Measurements from ENCODE around the gene NELFB.

NELFB gene

DNA sequence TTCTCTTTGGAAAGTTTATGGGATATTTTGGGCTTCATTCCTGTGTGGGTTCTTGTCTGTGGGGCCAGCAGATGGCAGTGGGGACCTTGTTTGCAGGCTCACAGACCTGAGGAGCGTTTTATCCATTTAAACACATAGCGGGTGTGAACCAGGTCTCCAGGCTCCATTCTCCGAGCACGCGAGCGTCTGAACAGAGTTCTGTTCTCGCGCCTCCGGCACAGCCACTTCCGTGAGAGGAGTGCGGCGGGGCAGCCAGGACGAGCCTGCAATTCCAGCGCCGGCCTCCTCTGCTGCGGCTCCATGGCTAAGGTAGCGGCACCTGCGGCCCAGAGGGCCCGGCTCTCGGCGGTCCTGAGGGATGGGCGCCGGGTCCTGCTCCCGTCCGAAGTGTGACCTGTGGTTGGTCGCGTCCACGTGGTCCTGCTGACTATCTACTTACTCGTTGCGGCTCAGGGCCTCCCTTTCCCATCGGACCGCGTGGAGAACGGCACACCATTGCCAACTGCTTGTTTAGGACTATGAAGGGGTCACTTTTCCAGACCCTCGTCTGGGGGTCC lies 39.6 kb downstream of the NELFB start:
- DNase-seq: no peak

DNA sequence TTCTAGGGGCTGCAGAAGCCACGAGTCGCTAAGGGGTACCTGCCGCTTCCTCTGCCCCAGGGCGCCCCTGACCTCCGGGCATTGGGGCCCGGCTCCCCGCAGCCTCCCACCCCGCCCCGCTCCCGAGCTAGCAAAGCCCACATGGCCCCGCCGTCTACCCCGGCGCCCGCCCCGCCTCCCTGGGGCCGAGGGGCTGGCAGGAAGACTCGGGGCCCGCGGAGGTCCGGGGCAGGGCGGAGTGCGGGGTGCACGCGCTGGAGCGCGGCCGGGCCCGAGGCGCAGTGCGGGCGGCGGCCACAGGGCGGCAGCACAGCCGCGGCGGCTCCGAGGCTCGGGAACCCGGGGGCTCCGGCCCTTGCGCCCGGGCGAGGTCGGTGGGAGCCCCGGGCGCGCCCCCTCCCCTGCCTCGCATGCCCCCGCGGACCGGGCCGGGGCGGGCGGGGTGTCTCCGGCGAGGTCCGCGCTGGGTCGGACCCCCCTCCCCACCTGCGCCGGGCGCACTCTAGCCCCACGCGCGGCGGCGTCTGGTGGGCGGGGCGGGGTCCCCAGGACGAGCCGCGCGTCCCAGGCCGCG lies 40.2 kb downstream of the NELFB start:
- DNase-seq: no peak

DNA sequence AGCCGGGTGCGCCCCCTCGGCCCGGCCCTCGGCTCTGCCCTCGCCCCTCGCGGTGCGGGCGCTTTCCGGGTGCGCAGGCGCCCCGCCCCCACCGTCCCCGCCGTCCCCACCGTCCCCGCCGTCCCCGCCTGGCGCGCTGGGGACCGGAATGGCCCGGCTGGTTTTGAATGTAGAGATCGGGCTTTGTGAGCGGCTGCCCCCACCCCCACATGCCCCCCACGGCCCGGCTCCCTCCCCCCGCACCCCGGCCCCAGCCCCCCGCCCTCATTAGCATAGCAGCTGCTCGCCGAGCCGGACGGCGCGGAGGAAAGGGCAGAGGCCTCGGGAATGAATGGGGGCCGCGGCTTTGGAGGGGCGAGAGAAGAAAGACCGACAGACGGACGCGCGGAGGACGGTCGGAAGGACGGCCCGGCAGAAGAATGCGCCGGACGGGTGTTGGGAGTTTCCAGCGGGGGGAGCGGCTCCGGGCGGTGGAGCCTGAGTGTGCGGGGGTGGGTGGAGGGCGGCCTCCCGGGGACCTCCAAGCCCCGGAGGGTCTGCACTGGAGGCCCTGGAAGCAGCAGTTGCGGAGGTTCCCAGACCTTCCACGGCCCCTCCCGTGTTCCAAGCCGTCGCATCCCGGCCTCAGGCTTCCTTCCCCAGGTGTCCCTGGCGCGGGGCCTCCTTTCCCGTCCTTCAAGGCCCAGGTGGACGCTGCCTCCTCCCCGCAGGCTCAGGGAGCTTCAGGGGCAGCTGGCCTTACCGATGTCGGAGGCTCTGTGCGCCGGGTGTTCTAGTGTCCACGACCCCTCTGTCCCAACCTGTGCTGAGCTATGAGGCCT lies 40.9 kb downstream of the NELFB start:
- no peak for DNase-seq

DNA sequence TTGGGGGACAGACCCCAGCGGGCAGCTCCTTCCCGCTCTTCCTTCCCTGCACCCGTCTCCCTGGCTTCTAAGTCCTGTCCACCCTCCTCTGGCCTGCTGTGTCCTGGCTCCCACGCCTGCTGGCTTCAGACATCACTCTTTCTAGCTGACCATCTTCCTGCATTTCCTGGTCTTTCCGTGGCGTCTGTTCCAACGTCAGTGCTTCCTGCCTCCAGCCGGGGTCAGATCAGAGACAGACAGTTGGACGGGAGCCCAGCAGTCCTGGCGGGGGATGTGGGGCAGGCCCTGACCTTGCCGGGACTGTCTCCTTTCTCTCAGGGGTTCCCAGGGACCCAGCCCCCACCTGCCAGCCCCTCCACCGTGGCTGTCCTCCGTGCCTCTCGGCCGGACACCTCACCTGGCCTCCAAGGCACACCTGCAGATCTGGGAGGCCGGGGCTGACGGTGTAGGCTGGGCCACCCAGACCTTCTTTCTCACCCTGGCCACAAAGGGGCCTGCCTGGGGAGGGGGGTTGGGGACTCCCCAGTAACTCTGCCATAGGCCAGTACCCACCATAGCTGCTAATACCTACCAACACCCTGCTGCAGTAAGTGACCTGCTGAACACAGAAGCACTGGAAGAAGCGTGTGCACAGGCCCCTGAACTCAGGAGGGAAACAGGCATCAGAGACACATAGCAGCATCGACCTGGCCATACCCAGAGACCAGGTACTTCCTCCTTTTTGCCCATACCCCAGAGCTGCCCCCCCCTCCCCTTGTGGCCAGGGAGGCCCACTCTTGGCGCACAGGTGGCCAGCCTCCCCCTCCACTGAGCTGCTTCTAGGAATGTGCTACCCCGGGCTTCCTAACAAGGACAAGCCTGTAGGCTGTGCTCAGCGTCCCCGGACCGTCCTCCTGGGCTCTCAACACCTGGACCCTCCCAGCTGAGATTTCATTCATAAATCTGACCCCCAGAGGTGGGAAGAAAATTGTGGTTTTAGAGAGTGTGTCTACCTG lies 41.8 kb downstream of the NELFB start:
- no peak for DNase-seq

DNA sequence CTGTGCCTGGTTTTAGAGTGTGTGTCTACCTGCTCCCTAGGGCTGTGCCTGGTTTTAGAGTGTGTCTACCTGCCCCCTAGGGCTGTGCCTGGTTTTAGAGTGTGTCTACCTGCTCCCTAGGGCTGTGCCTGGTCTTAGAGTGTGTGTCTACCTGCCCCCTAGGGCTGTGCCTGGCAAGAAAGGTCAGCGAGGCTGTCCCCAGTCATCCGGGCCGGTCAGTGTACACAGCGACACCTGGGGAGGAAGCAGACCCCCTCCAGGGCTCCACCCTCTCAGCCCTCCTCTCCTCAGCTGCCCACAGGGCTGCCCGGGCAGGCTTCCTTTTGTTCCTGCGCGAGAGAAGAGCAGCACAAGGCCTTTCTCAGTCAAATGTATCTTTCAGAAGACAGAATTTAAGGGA lies 42.8 kb downstream of the NELFB start:
- no peak for DNase-seq

DNA sequence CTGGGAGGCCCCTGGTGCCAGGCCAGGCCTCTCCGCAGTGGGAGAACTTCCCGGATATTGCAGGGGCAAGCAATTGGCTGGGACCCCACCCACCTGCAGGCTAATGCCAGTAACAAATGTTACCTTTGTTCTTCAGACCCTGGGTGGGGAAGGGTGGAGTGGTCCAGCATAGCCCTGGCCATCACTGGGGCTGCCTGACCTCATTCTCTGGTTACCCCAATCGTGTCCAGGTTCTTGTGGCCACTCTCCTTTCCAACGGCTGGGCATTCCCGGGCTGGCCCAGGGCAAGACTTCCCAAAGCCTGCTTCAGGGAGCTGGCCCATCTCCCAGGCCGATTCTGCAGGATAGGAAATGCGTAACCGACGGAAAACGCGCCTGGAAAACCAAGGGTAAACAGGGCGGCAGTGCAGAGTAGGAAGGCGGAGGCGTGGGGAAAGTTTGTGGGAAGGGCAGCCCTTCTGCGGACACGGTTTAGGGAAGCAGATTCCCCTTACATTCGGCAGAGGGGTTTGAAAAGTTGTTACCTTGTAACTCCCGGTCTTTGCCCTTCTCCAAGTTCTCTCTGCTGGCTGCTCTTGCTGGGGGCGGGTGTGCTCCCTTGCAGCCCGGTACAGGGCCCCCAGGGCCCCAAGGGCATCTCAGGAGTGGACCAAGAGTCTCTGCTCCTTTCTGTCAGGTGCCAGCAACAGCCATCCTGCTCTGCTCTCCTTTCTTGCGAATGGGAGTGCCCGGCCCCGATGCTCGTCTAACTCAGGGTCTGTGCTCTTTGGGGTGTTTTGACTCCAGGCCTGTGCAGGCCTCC lies 43.5 kb downstream of the NELFB start:
- no peak for DNase-seq

DNA sequence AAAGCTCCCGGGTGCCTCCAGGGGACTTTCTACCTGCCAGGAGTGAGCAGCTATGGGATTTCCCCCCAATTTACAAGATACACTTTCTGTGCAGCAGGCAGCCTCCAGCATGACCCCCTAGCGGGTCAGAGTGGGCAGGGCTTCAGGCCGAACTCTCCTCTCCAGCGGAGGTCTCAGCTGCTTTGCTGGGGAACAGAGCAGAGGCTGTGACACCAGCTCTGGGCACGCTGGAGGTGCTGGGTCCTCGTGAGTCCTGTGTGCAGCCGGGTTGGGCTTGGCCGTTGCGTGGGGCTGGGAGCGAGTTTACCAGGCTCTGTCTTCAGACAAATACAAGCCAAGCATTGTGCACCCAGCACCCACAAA lies 44.1 kb downstream of the NELFB start:
- DNase-seq: no peak

DNA sequence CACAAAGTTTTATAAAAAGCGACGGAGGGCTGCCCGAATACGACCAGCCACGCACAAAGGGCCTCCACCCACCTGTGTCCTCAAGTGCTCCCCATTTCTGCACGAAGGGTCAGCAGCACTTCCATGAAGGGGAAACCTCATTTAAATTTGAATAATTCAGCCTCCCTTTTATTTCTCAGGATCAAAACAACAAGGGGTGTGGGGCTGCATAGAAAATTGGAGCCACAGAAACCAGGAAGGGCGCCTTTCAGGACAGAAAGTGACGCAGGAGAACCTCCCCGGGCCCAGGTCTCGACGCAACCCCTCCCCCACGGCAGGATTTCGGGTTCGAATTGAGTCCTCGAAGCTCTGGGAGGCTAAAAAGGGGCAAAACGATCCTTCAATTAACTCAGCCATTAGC lies 44.8 kb downstream of the NELFB start:
- no peak for DNase-seq

DNA sequence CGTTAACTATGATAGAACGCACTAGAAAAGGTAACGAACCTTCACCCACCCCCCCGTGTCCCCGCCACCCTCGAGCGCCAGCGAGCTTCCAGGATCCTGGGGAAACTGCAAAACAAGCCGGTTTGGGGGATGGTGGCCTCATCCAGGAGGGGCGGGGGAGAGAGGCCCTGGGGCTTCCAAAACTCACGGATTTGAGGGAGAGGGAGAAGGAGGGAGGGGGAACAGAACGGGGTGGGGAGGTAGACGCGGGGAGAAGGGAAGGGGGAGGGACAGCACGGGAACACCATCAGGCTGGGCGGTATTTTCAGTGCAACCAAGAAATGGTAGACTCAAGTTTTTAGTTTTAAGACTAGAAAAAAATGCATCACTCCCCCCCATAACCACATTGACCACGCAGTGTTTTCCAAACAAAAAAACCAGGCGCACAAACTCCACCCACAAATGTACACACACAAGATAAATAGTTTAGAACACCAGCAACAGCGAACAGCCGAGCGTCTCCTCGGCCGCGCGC lies 45.5 kb downstream of the NELFB start:
- DNase-seq: no peak

DNA sequence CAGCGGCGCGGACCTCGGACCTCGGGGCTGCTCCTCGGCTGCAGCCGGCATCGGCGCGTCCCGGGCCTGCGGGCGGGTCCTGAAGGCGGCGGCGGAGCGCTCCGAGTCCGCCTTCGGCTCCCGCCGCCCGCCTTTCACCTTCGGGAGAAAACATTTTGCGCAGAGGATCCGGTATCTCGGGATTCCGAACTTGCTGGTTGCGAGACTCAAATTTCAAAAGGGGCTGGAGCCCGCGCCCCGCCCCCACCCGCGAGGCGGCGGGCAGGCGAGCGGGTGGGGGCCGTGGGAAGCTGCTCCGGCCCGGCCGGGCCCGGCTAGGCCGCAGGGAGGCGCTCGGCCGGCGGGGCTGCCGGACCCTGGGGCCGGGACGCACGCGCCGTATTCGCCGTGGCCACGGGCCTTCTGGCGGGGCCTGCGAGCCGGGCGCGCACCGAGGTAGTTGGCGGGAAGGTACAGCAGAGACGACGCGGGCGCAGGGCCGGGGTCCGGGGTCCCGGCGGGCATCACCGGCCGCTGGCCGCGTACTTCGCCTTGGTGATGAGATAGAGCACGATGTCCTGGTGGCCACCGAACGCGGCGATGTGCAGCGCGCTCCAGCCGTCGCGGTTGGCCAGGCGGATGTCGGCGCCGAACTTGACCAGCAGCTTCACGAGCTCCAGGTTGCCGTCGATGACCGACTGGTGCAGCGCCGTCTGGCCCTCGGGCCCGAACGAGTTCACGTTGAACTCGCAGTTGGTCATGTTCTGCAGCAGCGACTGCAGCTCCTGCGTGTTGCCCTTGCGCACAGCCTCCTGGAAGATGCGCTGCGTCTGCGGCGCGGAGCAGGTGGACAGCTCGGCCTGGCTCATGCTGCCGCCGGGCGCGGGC lies 46.2 kb downstream of the NELFB start:
- no peak for DNase-seq

DNA sequence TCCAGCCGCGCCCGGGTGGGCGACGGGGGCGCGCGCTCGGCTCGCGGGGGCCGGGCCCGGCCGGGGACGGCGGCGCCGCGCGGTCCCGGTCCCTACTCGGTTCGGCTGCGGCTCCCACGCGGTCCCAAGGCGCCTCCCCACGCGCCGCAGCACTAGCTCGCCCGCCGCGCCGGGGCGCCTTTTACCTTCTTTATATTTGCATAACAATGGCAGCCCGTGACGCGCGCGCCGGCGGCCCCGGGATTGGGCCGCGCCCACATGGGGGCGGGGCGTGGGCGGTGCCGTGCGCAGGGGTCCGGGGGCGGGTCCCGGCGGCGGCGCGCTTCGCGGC lies 47.0 kb downstream of the NELFB start, which contains the start of gene NRARP:
TSS of gene NRARP (minus strand) at position 154 of the 331 bp plus-strand sequence. CDS start 343 bp downstream, outside the sequence.
- DNase-seq: peak; percentile 89

DNA sequence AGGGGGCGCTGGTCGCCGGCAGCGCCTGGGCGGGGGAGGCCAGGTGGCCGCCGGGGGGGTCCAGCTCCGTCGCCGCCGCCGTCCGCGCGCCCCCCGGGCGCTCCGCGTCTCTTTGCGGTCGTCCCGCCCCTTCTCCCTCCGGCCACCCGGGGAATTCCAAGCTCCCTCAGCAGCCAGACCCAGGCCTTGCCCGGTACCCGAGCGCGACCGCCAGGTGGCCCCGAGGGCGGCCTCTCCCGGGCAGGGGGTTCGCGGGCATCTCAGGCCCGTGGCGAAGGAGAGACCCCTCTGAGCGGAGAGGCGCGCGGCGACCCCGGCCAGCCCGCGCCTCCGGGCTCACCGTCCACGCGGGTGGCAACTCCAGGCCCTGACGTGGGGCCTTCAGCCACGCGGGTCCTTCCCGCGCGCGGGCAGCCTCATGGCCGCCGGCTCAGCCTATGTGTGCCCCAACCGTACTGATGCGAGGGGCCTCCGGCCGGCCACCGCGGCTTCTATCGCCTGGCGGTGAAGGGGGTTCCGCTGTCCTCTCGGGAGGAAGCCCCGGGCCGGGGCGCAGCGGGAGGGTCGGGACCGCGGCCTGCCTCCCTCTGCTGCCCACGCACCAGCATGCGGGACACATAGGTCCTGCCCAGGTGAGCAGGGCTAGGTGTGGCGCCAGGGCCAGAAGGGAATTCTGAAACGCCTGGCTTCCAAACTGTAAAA lies 47.5 kb downstream of the NELFB start:
- DNase-seq: no peak

DNA sequence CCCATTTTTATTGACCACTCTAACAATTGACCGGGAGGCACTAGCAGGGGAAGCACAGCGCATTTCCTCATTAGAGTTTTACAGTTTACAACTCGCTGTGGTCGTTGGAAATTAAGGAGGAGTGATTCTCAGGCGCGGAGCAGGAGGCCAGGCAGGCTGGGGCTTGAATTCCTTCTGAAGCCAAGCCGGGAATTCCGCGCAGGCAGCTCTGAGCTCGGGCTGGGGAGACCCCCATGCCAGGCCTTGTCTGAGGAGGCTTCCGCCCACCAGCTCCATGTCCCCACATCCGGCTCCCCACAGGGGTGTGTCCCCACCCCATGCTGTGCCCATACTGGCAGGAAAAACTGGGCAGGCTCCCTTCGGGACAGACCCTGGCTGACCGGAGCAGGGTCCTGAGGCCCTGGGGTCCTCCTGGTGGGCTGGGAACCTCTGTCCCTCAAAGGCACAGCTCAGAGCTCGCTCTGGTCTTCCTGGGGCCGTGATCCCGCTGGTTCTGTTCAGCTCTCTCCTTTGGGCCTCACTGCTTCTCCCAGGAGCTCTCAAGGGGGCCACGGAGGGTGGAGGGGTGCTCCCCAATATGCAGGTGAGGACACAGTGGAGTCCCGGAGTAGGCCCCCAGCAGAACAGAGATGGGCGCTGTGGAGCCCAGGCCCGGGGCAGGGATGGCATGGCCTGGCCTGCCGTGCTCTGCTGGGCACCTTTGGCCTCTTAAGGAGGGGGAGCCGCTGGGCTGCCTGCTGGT lies 48.2 kb downstream of the NELFB start:
- DNase-seq: peak; percentile 56

DNA sequence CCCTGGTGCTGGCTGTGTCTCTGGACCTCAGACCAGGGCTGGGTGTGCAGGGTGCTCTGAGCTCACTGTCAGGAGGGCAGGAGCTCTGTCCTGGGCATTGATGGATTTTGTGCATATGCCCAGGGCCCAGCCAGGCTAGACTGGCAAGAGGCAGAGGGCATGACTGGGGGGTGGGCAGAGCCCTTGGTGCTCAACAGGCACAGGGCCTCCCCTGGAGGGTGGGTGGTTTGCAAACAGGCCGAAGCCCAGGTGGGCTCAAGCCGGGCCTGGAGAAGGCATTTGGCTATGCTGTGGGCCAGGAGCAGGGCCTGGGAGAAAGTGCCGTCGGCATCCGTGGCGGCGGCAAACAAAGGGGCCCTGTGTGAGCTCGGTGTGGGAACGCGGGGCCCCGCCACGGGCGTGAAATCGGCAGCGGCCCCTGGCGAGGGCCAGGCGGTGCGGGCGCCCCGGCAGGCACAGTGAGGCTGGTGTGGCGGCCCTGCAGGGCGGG lies 48.8 kb downstream of the NELFB start:
- DNase-seq: peak; percentile 45

DNA sequence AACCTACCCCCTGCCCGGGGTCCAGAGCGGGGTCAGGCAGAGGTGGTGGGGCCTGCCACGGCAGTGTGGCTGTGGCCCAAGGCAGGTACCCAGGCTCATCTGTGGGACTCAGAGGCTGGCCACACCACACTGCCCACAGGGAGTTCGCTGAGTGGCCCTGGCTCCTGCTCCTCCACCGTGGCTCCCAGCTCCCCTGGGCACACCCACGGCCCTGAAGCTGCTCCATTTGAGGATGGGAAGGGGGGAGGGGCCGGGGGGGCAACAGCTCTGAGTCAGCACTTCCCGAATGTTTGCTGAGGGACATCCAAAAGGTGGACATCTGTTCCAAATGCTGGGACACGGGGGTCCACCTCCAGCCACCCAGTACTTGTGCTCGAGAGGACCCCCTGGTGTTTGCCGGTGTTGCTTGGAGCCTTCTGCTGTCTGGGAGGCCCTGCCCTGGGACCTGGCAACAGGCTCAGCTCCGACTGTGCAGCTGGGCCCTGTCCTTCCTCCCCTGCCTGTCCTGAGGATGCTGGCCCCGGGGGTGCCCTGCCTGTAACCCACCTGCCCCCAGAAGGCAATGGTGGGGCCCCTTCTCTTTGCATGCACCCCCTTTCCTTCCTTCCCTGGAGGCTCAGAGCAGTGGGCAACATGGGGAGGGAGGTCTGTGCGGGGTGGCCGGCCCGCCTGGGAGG lies 49.4 kb downstream of the NELFB start:
- peak; percentile 56 for DNase-seq

DNA sequence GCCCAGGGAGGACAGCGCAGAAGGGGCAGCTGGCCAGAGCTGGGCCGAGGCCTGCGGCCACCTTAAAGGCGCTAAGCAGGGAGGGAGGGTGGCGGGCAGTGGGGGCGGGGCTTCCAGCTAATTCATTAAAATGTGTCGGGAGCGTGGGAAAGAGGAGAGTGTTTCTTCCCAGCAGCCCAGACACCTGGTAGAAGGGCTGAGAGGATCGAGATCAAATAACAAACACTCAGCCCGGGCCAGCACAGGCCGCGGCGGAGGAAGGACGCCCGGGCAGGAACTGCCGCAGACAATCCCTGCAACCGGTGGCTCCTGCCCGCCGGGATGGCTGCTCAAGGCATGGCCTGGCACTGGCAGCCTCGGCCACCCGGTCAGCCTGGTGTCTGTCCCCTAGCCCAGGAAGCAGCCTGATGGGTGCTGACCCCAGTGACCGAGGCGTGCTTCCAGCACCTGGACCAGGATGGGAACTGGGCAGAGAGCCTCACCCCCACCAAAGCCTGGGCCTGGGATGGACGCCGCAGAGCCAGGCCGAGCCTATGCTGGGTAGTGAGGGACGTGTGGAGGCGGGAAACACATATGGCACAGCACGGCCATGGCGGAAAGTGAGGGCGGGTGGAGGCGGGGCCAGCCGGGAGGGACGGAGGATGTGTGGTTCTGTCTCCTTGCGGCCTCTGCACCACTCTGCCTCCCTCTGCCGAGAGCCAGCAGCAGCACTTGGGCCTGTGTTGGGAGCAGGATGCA lies 50.1 kb downstream of the NELFB start:
- peak; percentile 76 for DNase-seq

DNA sequence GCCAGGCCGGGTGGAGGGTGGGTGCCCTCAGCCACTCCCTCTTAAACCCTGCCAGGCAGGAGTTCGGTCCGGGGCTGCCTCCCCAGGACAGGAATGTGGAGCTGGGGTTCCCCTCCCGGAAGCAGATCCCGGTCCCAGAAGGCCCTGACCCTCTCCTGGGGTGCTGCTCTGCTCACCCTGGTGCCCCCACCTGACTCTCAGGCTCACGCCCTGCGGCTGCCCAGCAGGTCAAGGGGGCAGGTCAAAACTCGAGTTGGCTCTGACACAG lies 50.6 kb downstream of the NELFB start:
- DNase-seq: no peak

DNA sequence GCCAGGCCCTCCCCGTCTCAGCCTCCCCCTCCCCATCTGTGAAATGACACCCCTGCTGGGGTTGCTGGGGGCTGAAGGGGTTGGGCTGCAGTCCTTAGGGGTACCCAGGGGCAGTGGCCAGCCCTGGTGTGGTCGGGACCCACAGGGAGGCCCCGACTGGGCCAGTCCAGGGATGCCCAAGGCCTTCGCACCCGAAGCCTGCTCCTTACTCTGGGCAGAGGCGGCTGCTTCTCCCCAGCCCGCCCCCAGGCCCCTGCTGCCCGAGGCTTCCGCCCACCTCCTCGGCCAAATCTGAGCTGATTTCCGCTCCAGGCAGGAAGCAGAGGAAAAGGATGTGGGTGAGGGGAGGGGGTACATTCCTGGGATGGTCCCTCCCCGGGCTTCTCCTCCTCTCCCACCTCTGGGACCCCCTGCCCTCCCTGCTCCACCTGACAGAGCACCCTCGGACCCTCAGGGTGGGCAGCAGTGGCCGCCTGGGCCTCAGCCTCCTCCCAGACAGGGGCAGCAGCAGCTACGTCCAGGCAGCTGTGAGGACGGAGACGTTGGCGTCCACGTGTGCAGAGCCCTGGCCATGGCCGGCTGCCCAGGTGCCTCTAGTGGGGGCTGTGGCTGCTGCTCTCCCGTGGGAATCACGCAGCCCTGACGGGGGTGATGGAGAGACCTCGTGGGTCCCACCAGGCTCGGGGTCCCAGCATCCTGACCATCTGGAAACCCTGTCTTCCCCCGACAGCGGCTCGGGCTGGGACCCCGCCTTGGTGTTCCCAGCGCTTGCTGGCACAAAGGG lies 51.1 kb downstream of the NELFB start:
- DNase-seq: peak; percentile 58

Data from right forelimb (tissue), 1 donor.